Raji (cell line): ENCODE results near the gene LRTM2.

Experiments used
- POLR2A ChIP-seq: IDR thresholded peaks from 2 replicates; pipeline ENCODE4 v1.6.1; 2011; ENCODE audit warnings: low read depth, low read length, control low read depth; ENCODE audit not compliant: insufficient read depth

The LRTM2 gene

DNA sequence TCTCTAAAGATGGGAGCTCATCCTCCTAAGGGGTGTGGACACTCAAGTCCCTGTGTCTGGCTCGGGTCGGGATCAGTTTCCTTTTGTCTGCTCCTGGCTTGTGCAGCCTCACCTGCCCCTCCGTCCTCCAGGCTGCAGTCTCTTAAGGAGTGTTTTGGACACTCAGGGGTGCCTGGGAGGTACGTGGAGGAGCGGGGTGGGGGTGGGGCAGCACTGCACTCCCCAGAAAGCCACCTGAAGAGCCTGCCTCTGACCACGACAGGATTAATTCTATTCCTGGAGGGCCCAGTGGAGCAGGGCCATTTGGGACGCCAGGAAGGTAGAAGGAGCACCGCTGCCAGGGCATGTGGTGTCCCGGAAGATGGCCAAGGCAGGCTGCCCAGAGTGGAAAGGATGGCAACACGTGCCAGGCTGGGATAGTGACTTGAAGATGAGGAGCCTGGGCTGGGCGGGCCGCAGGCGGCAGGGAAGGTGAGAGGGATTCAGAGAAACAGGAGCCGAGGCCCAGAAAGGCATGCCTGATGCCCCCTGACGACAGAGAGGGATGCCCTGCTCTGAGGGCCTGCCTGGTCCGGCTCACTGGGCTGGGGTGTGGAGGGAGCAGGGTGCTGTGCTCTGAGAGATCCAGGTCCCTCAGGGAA, 14.8 kb upstream of the LRTM2 start:
- no peak for TF ChIP-seq POLR2A

DNA sequence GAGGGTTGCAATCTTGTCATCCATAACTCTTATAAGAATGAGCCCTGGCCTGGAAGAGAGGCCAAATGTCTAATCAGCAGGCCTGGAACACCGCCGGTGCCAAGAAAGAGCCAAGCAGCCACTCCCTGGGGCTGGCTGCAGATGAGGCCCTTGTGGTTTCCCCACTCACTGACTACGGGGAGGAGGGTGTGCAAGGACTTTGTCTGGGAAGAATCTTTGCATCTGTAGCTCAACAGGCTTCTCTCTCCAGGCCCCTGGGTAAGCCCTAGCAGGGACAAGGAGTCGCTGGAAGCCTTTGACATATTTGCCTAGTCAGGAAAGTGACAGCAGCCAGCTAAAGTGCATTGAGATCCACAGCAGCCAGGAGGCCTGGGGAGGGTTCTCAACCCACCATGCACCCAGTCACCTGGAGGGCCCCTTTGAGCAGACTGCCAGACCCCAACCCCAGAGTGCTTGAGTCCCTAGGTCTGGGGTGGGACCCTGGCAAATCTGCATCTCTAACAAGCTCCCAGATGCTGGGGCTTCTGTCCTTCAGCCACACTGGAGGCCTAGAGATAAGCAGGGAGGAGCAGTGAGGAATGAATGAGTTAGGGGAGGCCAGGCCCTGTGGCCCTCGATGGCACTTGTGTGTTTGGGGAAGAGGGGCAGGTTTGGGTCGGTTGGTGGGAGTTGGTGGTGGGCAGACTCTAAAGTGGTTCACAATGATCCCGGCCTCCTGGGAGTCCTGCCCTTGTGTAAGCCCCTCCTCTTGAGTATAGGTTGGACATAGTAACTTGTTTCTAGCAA, 13.9 kb upstream of the LRTM2 start:
- no peak for TF ChIP-seq POLR2A

- no peak for TF ChIP-seq POLR2A
These were observed 13.1 kb upstream of the LRTM2 start for GRCh38 chr12:1807087-1807860.

GRCh38 chr12:1808036-1808797, 12.1 kb upstream of the LRTM2 start:
- TF ChIP-seq POLR2A, result no peak

DNA sequence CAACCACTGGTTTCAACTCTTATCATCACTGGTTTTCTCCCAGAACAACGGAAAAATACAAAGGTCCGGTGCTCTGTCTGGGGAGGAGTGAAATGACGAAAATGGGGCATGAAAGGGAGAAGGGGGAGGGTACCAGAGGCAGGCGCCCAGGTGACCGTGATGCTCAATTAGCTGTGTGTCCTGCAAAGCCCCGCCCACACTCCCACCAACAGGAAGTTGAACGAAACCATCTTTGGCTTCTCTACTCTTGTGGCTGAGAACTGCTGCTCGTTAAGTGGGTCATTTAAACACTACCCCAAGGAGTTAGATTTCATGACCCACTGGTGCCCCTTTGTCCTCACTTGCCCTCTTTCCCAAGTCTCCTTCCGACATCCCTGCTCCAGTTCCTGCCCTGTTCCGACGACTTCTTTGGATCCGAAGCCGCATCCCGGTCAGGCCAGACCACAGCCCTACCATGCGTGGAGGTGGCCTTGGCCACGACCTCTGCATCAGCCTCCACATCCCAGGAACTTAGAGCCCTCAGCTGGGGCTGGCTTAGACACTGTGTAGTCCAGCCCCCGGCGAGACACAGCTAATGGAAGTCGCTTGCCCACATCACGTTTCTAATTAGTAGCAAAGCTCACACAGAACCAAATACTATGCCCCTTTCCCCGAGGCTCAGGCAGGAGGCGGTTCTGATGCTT, 11.4 kb upstream of the LRTM2 start:
- no peak for TF ChIP-seq POLR2A

GRCh38 chr12:1809591-1810190, 10.7 kb upstream of the LRTM2 start:
- TF ChIP-seq POLR2A, result no peak

GRCh38 chr12:1810201-1810930, 10.0 kb upstream of the LRTM2 start:
- no peak for TF ChIP-seq POLR2A

DNA sequence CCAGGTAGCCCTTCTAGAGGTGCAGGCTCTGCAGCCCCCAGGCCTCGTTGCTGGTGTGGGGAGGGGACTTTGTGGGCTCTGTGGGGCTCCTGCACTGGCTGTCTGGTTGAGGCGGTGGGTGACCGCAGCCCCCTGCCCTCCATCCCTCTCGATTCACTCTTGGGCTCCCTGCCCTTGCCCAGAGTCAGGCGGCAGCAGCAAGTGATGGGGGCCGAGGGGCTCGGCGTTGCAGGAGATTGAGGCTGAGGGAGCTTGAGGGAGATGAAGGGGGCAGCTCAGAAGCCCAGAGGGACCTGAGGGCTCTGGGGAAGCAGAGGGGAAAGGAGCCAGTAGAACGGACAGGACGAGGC, 9.5 kb upstream of the LRTM2 start:
- no peak for TF ChIP-seq POLR2A

DNA sequence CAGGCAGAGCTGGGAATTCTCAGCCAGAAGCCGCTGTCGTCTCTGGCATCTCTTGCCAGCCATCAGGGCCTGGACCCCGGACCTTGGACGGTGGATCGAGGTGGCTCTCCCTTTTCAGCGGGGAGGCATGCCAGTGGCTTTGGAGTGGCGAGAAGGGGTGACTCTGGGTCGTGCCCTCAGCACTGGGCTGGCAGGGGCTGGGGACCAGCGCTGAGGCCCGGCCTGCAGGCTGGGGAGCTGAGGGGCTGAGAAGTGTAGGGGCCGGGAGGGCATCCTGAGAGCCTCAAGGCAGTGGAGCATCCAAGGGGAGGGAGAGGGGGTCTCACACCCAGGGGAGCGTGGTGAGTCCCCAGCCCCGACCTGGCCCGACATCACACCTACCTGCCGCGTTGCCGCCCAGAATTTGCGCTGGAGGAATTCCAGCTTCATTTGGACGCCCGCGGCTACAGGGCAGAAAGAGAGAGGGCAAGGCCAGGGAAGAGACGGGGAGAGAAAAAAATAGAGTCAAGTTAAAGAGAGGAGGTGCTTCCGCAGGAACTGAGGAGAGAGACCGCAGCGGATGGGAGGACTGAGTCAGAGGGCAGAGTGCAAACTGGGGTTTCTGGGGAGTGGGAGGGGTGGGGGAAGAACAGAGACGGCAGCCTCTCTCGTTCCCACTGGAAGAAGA, 9.0 kb upstream of the LRTM2 start:
- TF ChIP-seq POLR2A, result no peak

- TF ChIP-seq POLR2A, result no peak
These were observed 8.4 kb upstream of the LRTM2 start for GRCh38 chr12:1811948-1812291.

DNA sequence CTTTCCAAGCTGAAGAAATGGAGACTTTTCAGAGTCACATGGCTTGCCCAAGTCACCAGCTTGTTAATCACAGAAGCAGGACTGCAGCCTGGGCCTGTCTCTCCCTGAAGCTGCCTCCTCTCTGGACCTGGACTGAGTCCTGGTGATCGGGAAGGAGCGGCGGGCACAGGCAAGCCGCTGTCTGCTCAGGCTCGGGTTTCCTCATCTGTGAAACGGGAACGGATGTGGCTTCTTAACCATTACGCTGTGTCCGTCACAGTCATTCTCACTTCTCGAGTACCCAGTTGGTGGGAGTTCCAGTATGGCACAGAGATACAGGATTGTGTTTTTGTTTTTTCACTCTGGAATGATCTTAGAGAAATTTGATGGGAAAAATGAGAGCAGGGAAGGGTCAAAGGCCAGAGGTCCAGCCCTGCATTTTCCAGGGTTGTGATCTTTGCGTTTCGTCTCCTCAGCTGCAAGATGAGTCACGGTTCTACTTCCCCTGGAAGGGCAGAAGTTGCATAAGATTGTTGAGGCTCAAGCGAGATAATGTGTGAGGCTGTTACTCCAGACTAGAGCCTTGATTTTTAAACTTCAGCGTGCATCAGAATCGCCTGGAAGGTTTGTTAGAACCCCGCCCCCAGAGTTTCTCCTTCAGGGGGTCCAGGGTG, 7.6 kb upstream of the LRTM2 start:
- no peak for TF ChIP-seq POLR2A

DNA sequence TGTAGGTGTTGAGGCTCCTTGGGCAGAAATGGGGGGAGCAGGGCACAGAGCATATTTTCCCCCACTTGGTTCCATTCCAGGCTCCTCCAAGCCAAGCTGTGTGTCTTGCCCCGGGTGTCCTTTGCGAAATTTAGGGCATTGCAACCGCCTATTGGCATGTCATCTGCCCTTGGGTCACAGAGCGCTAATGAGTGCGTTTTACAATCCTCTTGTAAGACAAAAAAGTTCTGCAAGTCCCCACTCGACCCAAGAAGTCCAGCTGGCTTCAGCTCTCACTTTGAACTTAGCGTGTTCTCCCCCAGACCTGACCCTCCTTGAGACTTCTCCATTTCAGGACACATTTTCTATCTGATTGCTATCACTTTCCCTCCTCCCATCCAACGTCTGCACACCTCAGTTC, 6.1 kb upstream of the LRTM2 start:
- no peak for TF ChIP-seq POLR2A

DNA sequence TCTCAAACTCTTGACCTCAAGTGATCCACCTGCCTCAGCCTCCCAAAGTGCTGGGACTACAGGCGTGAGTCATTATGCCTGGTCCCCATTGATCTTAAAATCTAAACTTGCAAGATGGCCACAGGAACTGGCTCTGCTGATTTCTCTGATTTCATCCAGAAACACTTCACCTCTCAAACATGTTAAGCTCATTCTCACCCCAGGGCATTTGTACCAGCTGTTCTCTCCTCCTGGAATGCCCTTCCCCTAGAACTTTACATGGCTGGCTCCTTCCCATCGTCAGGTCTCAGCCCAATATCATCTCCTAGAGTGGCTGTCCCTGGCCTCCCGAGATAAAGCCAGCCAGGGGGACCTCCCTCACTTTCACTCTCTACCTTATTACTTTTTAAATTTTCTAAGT, 5.3 kb upstream of the LRTM2 start:
- no peak for TF ChIP-seq POLR2A
